CD8-positive, alpha-beta memory T cell (primary cell): ENCODE results near the gene RBBP5. TPM values are rescaled to one million over a fixed set of nuclear protein-coding genes. Genes with fewer than 3 reads are reported as not detected.

Experiments
- CTCF ChIA-PET: fragments of 350-600 bp; sonication (Branson Sonifier 250); formaldehyde crosslinking; loops from one replicate; lab custom pipeline; 2021; ENCODE audit warnings: antibody characterized with exemption; lab: Charles Lee
- POLR2A ChIA-PET: fragments of 350-600 bp; sonication (Branson Sonifier 250); formaldehyde crosslinking; loops from one replicate; lab custom pipeline; 2021; ENCODE audit warnings: antibody characterized with exemption; lab: Charles Lee
- DNase-seq, 5 donors: peaks; one replicate each; pipeline versions ENCODE4 v3.0.0 to v3.0.0-alpha.2; 2020 to 2022; ENCODE audit warnings: mixed read lengths in 1 of 5
- H3K27ac ChIP-seq: one replicate; pipeline ENCODE4 v1.7.0; 2013; ENCODE audit warnings: low read depth, mild to moderate bottlenecking, low read length, moderate library complexity
- H3K27me3 ChIP-seq: 2 replicates; pipeline ENCODE4 v1.7.0; 2013; ENCODE audit warnings: low read length, mild to moderate bottlenecking; ENCODE audit not compliant: insufficient read depth, poor library complexity, severe bottlenecking
- H3K36me3 ChIP-seq: 2 replicates; pipeline ENCODE4 v1.7.0; 2013; ENCODE audit warnings: mild to moderate bottlenecking, low read length, moderate library complexity; ENCODE audit not compliant: insufficient read depth
- H3K4me1 ChIP-seq: 2 replicates; pipeline ENCODE4 v1.7.0; 2013; ENCODE audit warnings: mild to moderate bottlenecking, low read length, moderate library complexity; ENCODE audit not compliant: insufficient read depth
- H3K4me3 ChIP-seq: 2 replicates; pipeline ENCODE4 v1.7.0; 2013; ENCODE audit warnings: mild to moderate bottlenecking, low read length
- H3K9me3 ChIP-seq: 2 replicates; pipeline ENCODE4 v1.7.0; 2013; ENCODE audit warnings: mild to moderate bottlenecking, low read length
- H3K27ac Mint-ChIP-seq, 8 donors: one replicate each; pipeline ENCODE4 v1.8.0; 2020 to 2021; ENCODE audit warnings: mixed read lengths in 8 of 8, mild to moderate bottlenecking in 6 of 8, inconsistent platforms in 3 of 8, moderate library complexity in 3 of 8
- H3K27me3 Mint-ChIP-seq, 2 donors: one replicate each; pipeline ENCODE4 v1.8.0; 2020 to 2021; ENCODE audit warnings: mixed read lengths in 2 of 2, mild to moderate bottlenecking in 1 of 2, moderate library complexity in 1 of 2
- H3K36me3 Mint-ChIP-seq, 3 donors: one replicate each; pipeline ENCODE4 v1.8.0; 2020 to 2021; ENCODE audit warnings: mixed read lengths in 3 of 3, inconsistent platforms in 1 of 3, mild to moderate bottlenecking in 1 of 3
- H3K4me1 Mint-ChIP-seq, 3 donors: one replicate each; pipeline ENCODE4 v1.8.0; 2020 to 2021; ENCODE audit warnings: mixed read lengths in 3 of 3, inconsistent platforms in 1 of 3, mild to moderate bottlenecking in 1 of 3
- H3K4me3 Mint-ChIP-seq, 7 donors: one replicate each; pipeline ENCODE4 v1.8.0; 2020 to 2021; ENCODE audit warnings: mixed read lengths in 7 of 7, mild to moderate bottlenecking in 6 of 7, moderate library complexity in 4 of 7, inconsistent platforms in 2 of 7
- H3K9me3 Mint-ChIP-seq, 5 donors: one replicate each; pipeline ENCODE4 v1.8.0; 2020 to 2022; ENCODE audit warnings: mixed read lengths in 5 of 5, mild to moderate bottlenecking in 3 of 5, moderate library complexity in 2 of 5, inconsistent platforms in 1 of 5
- polyA plus RNA-seq: library from polyadenylated mRNA; unstranded; fragments of 300-500 nt; fragmentation: Illumina TruSeq; gene quantifications from one replicate; pipeline ENCODE4 v1.2.3, GENCODE V29; 2021
- total RNA-seq, 2 experiments: library from RNA; stranded (reverse); gene quantifications; one replicate each; pipeline ENCODE4 v1.2.3, GENCODE V29; 2021

RBBP5 gene
- total and polyA plus RNA-seq, 3 experiments from 2014 or later = 20.8 to 30.8 (median 27.5) TPM

GRCh38 chr1:205107327-205107726 is 14.5 kb downstream of the RBBP5 start:
- H3K27ac ChIP-seq = no peak overlapping the region
- no peak overlapping the region for H3K4me3 ChIP-seq
- no peaks in the 10 kb centered on the region for H3K9me3 ChIP-seq
- H3K27ac Mint-ChIP-seq = peak overlapping the region in 1 of 8 donors; percentile 42
- no peaks in the 10 kb centered on the region for H3K27me3 ChIP-seq
- POLR2A ChIA-PET = interaction anchor here (0.6 kb wide), 1 partner anchor 19 kb away, joined by 3 read pairs; no protein-coding TSS in a partner anchor
- no peak for DNase-seq
- CTCF ChIA-PET = interaction anchor here (0.7 kb wide), 1 partner anchor 171 kb away, joined by 3 read pairs; no protein-coding TSS in a partner anchor
- H3K4me3 Mint-ChIP-seq = no peak overlapping the region
- H3K36me3 ChIP-seq = peaks cover 38% of the 10 kb centered on the region
- H3K4me1 Mint-ChIP-seq = peaks cover 17 to 33% (median 24%) of the 10 kb centered on the region in 3 donors
- H3K4me1 ChIP-seq = no peaks in the 10 kb centered on the region
- H3K36me3 Mint-ChIP-seq = peaks cover 8 to 79% (median 25%) of the 10 kb centered on the region in 3 donors
- H3K27me3 Mint-ChIP-seq = no peaks in the 10 kb centered on the region
- no peaks in the 10 kb centered on the region for H3K9me3 Mint-ChIP-seq

- peaks cover 68% of the 10 kb centered on the region for H3K36me3 ChIP-seq
Measured at GRCh38 chr1:205102404-205102803, 19.4 kb downstream of the RBBP5 start.

GRCh38 chr1:205098242-205098641 is 23.5 kb downstream of the RBBP5 start:
- H3K27ac Mint-ChIP-seq = no peak overlapping the region
- H3K9me3 Mint-ChIP-seq = no peaks in the 10 kb centered on the region
- H3K27me3 ChIP-seq = no peaks in the 10 kb centered on the region
- POLR2A ChIA-PET = no interaction called here
- no peaks in the 10 kb centered on the region for H3K9me3 ChIP-seq
- no peaks in the 10 kb centered on the region for H3K4me1 Mint-ChIP-seq
- CTCF ChIA-PET = no interaction called here
- H3K27me3 Mint-ChIP-seq = no peaks in the 10 kb centered on the region
- no peak overlapping the region for H3K4me3 Mint-ChIP-seq
- no peak overlapping the region for H3K4me3 ChIP-seq
- no peak overlapping the region for H3K27ac ChIP-seq
- H3K36me3 ChIP-seq = peaks cover 65% of the 10 kb centered on the region
- DNase-seq = no peak
- peaks cover 21 to 93% (median 39%) of the 10 kb centered on the region in 3 donors for H3K36me3 Mint-ChIP-seq
- H3K4me1 ChIP-seq = no peaks in the 10 kb centered on the region

More at GRCh38 chr1:205102404-205102803, 19.4 kb downstream of the RBBP5 start:
- Mint-ChIP-seq H3K36me3 (peaks cover 19 to 93% (median 44%) of the 10 kb centered on the region in 3 donors), H3K9me3 (no peaks in the 10 kb centered on the region), H3K27me3 (no peaks in the 10 kb centered on the region), H3K4me1 (peaks cover 8 to 16% (median 8%) of the 10 kb centered on the region in 3 donors), H3K27ac (no peak overlapping the region), H3K4me3 (no peak overlapping the region)
- no peak for DNase-seq
- Histone ChIP-seq H3K4me1 (no peaks in the 10 kb centered on the region), H3K27ac (no peak overlapping the region), H3K4me3 (no peak overlapping the region), H3K27me3 (no peaks in the 10 kb centered on the region), H3K9me3 (no peaks in the 10 kb centered on the region)
- POLR2A ChIA-PET = no interaction called here
- CTCF ChIA-PET = no interaction called here

GRCh38 chr1:205095422-205095821 is 26.4 kb downstream of the RBBP5 start:
- Mint-ChIP-seq H3K9me3 (no peaks in the 10 kb centered on the region), H3K27ac (no peak overlapping the region), H3K27me3 (no peaks in the 10 kb centered on the region), H3K4me3 (no peak overlapping the region), H3K4me1 (peaks cover 0 to 4% (median 2%) of the 10 kb centered on the region in 3 donors), H3K36me3 (peaks cover 16 to 95% (median 45%) of the 10 kb centered on the region in 3 donors)
- ChIA-PET POLR2A (no interaction called here), CTCF (no interaction called here)
- H3K4me1 ChIP-seq = no peaks in the 10 kb centered on the region
- no peak for DNase-seq
- no peak overlapping the region for H3K4me3 ChIP-seq
- no peaks in the 10 kb centered on the region for H3K9me3 ChIP-seq
- peaks cover 60% of the 10 kb centered on the region for H3K36me3 ChIP-seq
- no peak overlapping the region for H3K27ac ChIP-seq
- no peaks in the 10 kb centered on the region for H3K27me3 ChIP-seq

GRCh38 chr1:205091043-205091740 is 30.6 kb downstream of the RBBP5 start:
- Mint-ChIP-seq H3K9me3 (no peaks in the 10 kb centered on the region), H3K4me3 (no peak overlapping the region), H3K27me3 (no peaks in the 10 kb centered on the region), H3K4me1 (peaks cover 0 to 4% (median 4%) of the 10 kb centered on the region in 3 donors), H3K27ac (peak overlapping the region in 1 of 8 donors; percentile 88), H3K36me3 (peaks cover 3 to 91% (median 28%) of the 10 kb centered on the region in 3 donors)
- ChIA-PET CTCF (interaction anchor here (1.7 kb wide), 2 partner anchors 9 to 165 kb away, joined by 4 read pairs; no protein-coding TSS in a partner anchor), POLR2A (no interaction called here)
- Histone ChIP-seq H3K27ac (no peak overlapping the region), H3K4me1 (no peaks in the 10 kb centered on the region), H3K4me3 (no peak overlapping the region), H3K27me3 (no peaks in the 10 kb centered on the region), H3K9me3 (no peaks in the 10 kb centered on the region), H3K36me3 (peaks cover 46% of the 10 kb centered on the region)
- no peak for DNase-seq

GRCh38 chr1:205088341-205088740 is 33.4 kb downstream of the RBBP5 start:
- no peaks in the 10 kb centered on the region for H3K9me3 ChIP-seq
- ChIA-PET CTCF (no interaction called here), POLR2A (interaction anchor here (0.8 kb wide), 1 partner anchor 19 kb away, joined by 3 read pairs; no protein-coding TSS in a partner anchor)
- peaks cover 38% of the 10 kb centered on the region for H3K36me3 ChIP-seq
- DNase-seq = no peak
- Mint-ChIP-seq H3K36me3 (peaks cover 0 to 93% (median 33%) of the 10 kb centered on the region in 3 donors), H3K4me1 (peaks cover 3 to 10% (median 8%) of the 10 kb centered on the region in 3 donors), H3K27ac (peak overlapping the region in 3 of 8 donors; percentile 9 to 58 (median 21)), H3K27me3 (no peaks in the 10 kb centered on the region), H3K4me3 (no peak overlapping the region), H3K9me3 (no peaks in the 10 kb centered on the region)
- no peaks in the 10 kb centered on the region for H3K27me3 ChIP-seq
- no peak overlapping the region for H3K27ac ChIP-seq
- no peak overlapping the region for H3K4me3 ChIP-seq
- no peaks in the 10 kb centered on the region for H3K4me1 ChIP-seq

GRCh38 chr1:205084360-205084759 is 37.4 kb downstream of the RBBP5 start, which contains the start of gene TMEM81:
Gene TMEM81 (minus strand): TSS chr1:205084460. CDS start chr1:205084320, 140 bp downstream.
- no peaks in the 10 kb centered on the region for H3K9me3 Mint-ChIP-seq
- H3K4me1 Mint-ChIP-seq = peaks cover 3 to 5% (median 5%) of the 10 kb centered on the region in 3 donors
- peaks cover 18% of the 10 kb centered on the region for H3K36me3 ChIP-seq
- no peaks in the 10 kb centered on the region for H3K27me3 ChIP-seq
- POLR2A ChIA-PET = no interaction called here
- H3K4me1 ChIP-seq = no peaks in the 10 kb centered on the region
- no peak within 1 kb of the TSS for H3K27ac ChIP-seq
- DNase-seq = no peak
- H3K9me3 ChIP-seq = no peaks in the 10 kb centered on the region
- peak within 1 kb of the TSS in 3 of 8 donors; percentile 33 to 43 (median 36) for H3K27ac Mint-ChIP-seq
- H3K4me3 Mint-ChIP-seq = no peak within 1 kb of the TSS
- H3K4me3 ChIP-seq = no peak within 1 kb of the TSS
- no peaks in the 10 kb centered on the region for H3K27me3 Mint-ChIP-seq
- H3K36me3 Mint-ChIP-seq = peaks cover 0 to 62% (median 19%) of the 10 kb centered on the region in 3 donors
- CTCF ChIA-PET = no interaction called here

- Mint-ChIP-seq H3K9me3 (no peaks in the 10 kb centered on the region), H3K4me1 (peaks cover 3 to 5% (median 3%) of the 10 kb centered on the region in 3 donors), H3K27me3 (no peaks in the 10 kb centered on the region), H3K36me3 (peaks cover 0 to 43% (median 12%) of the 10 kb centered on the region in 3 donors), H3K27ac (no peak overlapping the region), H3K4me3 (no peak overlapping the region)
- Histone ChIP-seq H3K27ac (no peak overlapping the region), H3K9me3 (no peaks in the 10 kb centered on the region), H3K36me3 (no peaks in the 10 kb centered on the region), H3K27me3 (no peaks in the 10 kb centered on the region), H3K4me1 (no peaks in the 10 kb centered on the region), H3K4me3 (no peak overlapping the region)
- DNase-seq = no peak
- ChIA-PET CTCF (interaction anchor here (1.3 kb wide), 1 partner anchor 9 kb away, joined by 4 read pairs; no protein-coding TSS in a partner anchor), POLR2A (no interaction called here)
Measured at GRCh38 chr1:205082431-205082830, 39.3 kb downstream of the RBBP5 start.
